Activated naive CD4-positive, alpha-beta T cell treated with Interleukin-2 at 50 U/mL for 16 hours (primary cell): Measurements from ENCODE around the gene CHAMP1.
"Not testable (repeated sequence)": the region's sequence is repeated elsewhere in the genome, so short reads cannot be mapped to it uniquely, and the experiment has no call there.

Source experiments
- DNase-seq: peaks from one replicate; pipeline ENCODE4 v3.0.0-alpha.2; 2020

Gene CHAMP1

GRCh38 chr13:114299604-114300305 lies 14.5 kb upstream of the CHAMP1 start:
- DNase-seq: no peak

DNA sequence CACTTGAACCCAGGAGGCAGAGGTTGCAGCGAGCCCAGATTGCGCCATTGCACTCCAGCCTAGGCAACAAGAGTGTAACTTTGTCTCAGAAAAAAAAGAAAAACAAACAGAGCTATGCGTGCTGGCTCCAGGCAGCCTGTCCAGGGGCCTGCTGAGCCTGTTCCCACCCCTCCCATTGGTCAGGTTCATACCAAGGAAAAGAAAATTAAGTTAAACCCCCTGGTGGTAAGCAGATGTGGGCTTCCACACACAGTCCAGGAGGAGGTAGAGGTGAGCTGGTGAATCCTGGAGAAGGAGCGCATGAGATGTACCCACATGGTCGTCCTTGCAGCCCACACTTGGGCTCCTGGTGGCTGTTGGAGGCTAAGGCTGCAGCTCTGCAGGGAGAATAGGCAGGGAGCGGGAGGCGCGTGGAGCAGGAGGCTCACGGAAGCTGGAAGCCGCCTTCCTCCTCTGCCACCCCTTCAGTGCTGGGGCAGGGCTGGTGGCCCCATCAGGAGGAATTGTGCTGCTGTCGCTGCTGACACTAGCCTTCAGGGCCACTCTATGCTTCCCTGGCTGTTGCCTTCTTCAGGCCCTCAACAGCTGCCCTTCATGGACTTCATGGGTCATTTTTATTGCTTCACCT lies 10.5 kb upstream of the CHAMP1 start:
- no peak for DNase-seq

DNA sequence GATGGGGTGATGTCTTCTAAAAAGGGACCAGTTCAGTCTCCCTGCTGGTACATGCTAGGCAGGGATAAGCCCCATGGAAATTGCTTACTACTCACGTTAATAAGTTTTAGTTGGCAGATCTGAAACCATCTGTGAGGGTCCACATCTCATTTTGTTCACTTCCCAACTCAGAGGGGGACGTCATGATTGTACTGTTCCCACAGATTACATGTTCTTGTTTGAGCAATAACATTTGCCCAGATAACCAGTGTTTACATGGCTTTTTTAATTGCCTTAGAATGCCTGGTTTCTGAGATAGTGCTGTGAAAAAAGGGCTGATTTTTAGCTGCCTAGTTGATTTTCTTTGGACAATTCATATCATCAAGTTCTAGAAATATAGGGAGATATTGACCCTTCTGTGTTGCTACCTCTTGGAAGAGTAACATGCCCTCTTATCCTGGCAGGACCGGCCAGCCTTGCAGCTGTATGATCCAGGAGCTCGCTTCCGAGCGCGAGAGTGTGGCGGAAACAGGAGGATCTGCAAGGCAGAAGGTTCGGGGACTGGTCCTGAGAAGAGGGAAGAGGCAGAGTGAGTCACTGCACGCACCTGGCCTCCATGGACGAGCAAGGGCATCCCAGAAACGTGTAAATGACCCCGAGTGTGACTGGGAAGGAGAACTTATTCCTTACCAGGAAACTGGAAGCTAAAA lies 9.8 kb upstream of the CHAMP1 start:
- no peak for DNase-seq

GRCh38 chr13:114309086-114309485 lies 5.2 kb upstream of the CHAMP1 start:
- DNase-seq: no peak

DNA sequence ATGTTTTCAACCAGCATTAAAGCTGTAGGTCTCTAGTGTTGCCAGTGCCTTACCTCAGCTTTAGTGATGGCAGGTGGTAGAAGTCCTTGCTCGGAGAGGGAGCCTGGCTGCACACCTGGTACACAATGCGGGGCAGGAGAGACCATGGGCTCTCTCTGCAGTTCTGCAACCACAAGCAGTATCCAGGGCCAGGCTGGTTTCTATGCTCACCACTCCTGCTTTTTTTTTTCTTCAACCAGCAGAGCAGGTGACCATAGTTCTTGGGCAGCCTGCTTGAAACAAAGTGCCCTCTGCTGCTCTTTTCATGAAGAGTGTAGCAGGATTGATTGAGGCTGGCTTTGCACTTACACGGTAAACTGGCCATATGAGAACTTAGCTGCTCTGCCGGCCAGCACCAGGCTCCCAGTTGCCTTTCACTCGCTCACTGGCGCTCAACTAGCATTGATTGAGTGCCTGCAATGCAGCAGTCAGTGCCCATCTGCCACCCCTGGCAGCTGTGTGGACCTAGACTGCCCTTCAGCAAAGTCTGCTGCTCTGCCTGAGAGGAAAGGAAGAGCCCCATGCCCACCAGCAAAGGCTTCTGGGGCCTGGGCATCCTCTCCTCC lies 4.4 kb upstream of the CHAMP1 start:
- no peak for DNase-seq

DNA sequence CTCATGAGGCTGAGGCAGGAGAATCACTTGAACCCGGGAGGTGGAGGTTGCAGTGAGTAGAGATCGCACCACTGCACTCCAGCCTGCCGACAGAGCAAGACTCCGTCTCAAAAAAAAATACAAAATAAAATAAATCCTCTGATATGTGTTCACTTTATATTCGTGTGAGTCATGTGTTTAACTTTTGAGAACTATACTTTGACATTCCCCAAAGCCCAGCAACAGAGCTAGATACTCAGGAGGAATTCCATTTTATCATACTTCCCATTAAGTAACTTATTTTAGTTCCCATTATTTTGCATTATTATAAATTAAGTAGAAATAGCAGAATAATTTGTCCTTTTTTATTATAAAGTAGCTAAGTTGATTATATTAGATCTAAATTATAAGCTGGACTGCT lies 3.3 kb upstream of the CHAMP1 start:
- no peak for DNase-seq

- DNase-seq: no peak
These were observed 2.9 kb upstream of the CHAMP1 start for GRCh38 chr13:114311387-114311786.

- DNase-seq: no peak
These were observed 2.4 kb upstream of the CHAMP1 start for GRCh38 chr13:114311908-114312307.

GRCh38 chr13:114313061-114313860 lies 1.0 kb upstream of the CHAMP1 start:
- DNase-seq: peak; percentile 44

GRCh38 chr13:114315074-114315785 lies 927 bp downstream of the CHAMP1 start:
- no peak for DNase-seq

GRCh38 chr13:114318624-114319023 lies 4.3 kb downstream of the CHAMP1 start:
- no peak for DNase-seq

GRCh38 chr13:114319441-114319913 lies 5.2 kb downstream of the CHAMP1 start:
- DNase-seq: no peak

GRCh38 chr13:114320065-114320464 lies 5.8 kb downstream of the CHAMP1 start:
- no peak for DNase-seq

DNA sequence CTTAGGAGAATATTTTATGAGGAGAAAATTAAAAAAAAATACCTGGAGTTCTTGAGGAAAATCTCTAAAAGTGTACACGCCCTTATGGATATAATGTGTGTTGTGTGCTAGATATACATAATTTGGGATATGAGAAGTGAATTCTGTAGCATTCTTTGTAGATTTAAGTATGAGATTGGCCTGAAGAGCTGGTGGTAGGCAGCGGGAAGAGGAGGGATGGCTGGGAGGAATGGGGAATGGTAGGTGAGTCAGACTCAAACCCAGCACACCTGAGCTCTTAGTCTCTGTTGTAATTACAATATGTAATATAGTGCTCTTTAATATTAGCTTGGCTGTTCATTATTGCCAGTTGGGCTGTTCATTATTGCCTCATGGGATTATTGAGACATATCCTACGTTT lies 7.0 kb downstream of the CHAMP1 start:
- no peak for DNase-seq

- no peak for DNase-seq
These were observed 9.0 kb downstream of the CHAMP1 start for GRCh38 chr13:114323349-114323748.

- no peak for DNase-seq
These were observed 10.0 kb downstream of the CHAMP1 start for GRCh38 chr13:114324334-114324733.

- no peak for DNase-seq
These were observed 11.4 kb downstream of the CHAMP1 start for GRCh38 chr13:114325729-114326128.

GRCh38 chr13:114328034-114328433 lies 13.7 kb downstream of the CHAMP1 start:
- no peak for DNase-seq

DNA sequence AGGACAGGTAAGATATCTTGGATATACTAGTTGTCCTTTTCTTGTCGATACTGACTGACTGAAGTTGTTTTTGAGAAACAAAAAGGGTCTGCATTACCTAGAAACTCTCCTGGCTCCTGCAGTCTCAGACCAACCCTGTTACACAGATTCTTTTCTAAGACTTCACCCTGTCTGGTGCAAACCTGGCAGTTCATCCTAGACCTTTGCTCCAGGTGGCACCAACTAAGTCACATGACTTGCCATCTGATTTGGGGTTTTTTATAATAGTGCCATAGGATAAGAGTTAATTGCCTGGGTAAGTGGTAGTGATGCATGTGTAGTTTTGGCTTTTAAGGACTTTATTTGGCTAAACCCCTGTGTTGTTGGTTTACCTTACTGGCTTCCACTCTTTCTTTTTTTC lies 14.3 kb downstream of the CHAMP1 start:
- DNase-seq: no peak

DNA sequence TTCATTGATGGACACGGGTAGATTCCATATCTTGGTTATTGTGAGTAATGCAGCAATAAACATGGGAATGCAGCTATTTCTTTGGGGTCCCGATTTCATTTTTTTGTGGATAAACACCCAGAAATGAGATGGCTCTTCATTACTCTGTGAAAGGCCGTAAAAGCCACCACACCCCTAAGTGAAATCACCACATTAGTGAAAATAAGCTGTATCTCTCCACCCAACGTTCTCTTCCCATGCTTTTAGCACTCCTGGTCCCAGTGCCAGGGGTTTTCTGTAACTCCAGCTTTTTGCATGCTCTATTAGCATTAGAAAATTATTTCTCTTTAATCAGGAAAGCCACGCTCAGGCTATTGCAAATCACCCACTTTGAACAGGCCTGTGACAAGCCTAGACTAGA lies 15.8 kb downstream of the CHAMP1 start:
- no peak for DNase-seq

- DNase-seq: not testable (repeated sequence)
These were observed 19.6 kb downstream of the CHAMP1 start for GRCh38 chr13:114333881-114334280.
